H4 (cell line): Measurements from ENCODE around the gene IFT172. TPM values are rescaled to one million over a fixed set of nuclear protein-coding genes. Genes with fewer than 3 reads are reported as not detected.
A peak's percentile ranks its signal among the peaks of the same experiment; 100 is the strongest.

Experiments
- DNase-seq: peaks from one replicate; pipeline ENCODE4 v3.0.0-alpha.2; 2015; ENCODE audit warnings: low spot score
- total RNA-seq: library from RNA; depleted of rRNA; stranded (reverse); fragments of >200 nt; shearing (Covaris generic); gene quantifications from 2 replicates; pipeline ENCODE4 v1.2.3, GENCODE V29; 2014; rRNA removed

IFT172 gene
- total RNA-seq, 1 experiment from 2014 or later = 6.3 TPM

GRCh38 chr2:27422958-27423357 lies 66.6 kb downstream of the IFT172 start:
- DNase-seq = no peak

- no peak for DNase-seq
Observed at GRCh38 chr2:27421660-27422250, 67.8 kb downstream of the IFT172 start.

- no peak for DNase-seq
Observed at GRCh38 chr2:27420996-27421395, 68.5 kb downstream of the IFT172 start.

GRCh38 chr2:27416151-27416550 lies 73.4 kb downstream of the IFT172 start:
- no peak for DNase-seq

GRCh38 chr2:27412419-27413152 lies 77.0 kb downstream of the IFT172 start:
- DNase-seq = no peak

- peak; percentile 81 for DNase-seq
Observed at GRCh38 chr2:27409321-27410073, 80.0 kb downstream of the IFT172 start, which contains the start of gene PPM1G. TSS of gene PPM1G (minus strand) at chr2:27409591. CDS start at chr2:27409422, 169 bp downstream.

- no peak for DNase-seq
Observed at GRCh38 chr2:27408601-27409320, 80.8 kb downstream of the IFT172 start.

GRCh38 chr2:27407798-27408491 lies 81.6 kb downstream of the IFT172 start:
- peak; percentile 30 for DNase-seq

- DNase-seq = no peak
Observed at GRCh38 chr2:27400348-27401135, 89.0 kb downstream of the IFT172 start.

- DNase-seq = no peak
Observed at GRCh38 chr2:27398962-27399361, 90.6 kb downstream of the IFT172 start.

Other genes with a start within 250 kb of the IFT172 start
- gene SLC30A3, start 226.7 kb downstream of the IFT172 start, total RNA-seq = 0.46 and 0.49 TPM in 2 replicates
- gene DNAJC5G, start 214.3 kb downstream of the IFT172 start, total RNA-seq = not detected in 2 replicates
- 0.35 TPM in 1 of 2 replicates, not detected in the other for gene TRIM54, start 207.3 kb downstream of the IFT172 start, total RNA-seq
- 0.53 TPM in 1 of 2 replicates, not detected in the other for gene UCN, start 181.3 kb downstream of the IFT172 start, total RNA-seq
- gene MPV17, start 166.6 kb downstream of the IFT172 start, total RNA-seq = 52.9 and 61.7 TPM in 2 replicates
- 24.5 and 29.9 TPM in 2 replicates for gene GTF3C2, start 133.0 kb downstream of the IFT172 start, total RNA-seq
- gene EIF2B4, start 119.4 kb downstream of the IFT172 start, total RNA-seq = 15.0 and 23.8 TPM in 2 replicates
- 79.6 and 84.6 TPM in 2 replicates for gene SNX17, start 119.1 kb downstream of the IFT172 start, total RNA-seq
- gene ZNF513, start 109.0 kb downstream of the IFT172 start, total RNA-seq = 1.4 and 2.8 TPM in 2 replicates
- gene PPM1G, start 80.2 kb downstream of the IFT172 start, total RNA-seq = 72.0 and 81.7 TPM in 2 replicates
- gene NRBP1, start 61.1 kb downstream of the IFT172 start, total RNA-seq = 99.9 and 102 TPM in 2 replicates
- gene KRTCAP3, start 47.4 kb downstream of the IFT172 start, total RNA-seq = not detected in 2 replicates
- gene FNDC4, start 5.5 kb upstream of the IFT172 start, total RNA-seq = 0.16 and 0.29 TPM in 2 replicates
- not detected in 2 replicates for gene GCKR, start 7.1 kb upstream of the IFT172 start, total RNA-seq
- gene ZNF512, start 93.3 kb upstream of the IFT172 start, total RNA-seq = 16.9 and 18.0 TPM in 2 replicates
- gene CCDC121, start 139.3 kb upstream of the IFT172 start, total RNA-seq = 1.5 and 1.9 TPM in 2 replicates
- 22.3 and 29.9 TPM in 2 replicates for gene GPN1, start 139.3 kb upstream of the IFT172 start, total RNA-seq
- gene SUPT7L, start 173.9 kb upstream of the IFT172 start, total RNA-seq = 9.1 and 11.8 TPM in 2 replicates
- 16.6 and 17.4 TPM in 2 replicates for gene SLC4A1AP, start 174.1 kb upstream of the IFT172 start, total RNA-seq